Fibroblast of skin of scalp (primary cell): Measurements from ENCODE around the gene HNRNPC.

Source experiments
- DNase-seq: peaks from one replicate; pipeline ENCODE4 v3.0.0-alpha.2; 2013

The HNRNPC gene

DNA sequence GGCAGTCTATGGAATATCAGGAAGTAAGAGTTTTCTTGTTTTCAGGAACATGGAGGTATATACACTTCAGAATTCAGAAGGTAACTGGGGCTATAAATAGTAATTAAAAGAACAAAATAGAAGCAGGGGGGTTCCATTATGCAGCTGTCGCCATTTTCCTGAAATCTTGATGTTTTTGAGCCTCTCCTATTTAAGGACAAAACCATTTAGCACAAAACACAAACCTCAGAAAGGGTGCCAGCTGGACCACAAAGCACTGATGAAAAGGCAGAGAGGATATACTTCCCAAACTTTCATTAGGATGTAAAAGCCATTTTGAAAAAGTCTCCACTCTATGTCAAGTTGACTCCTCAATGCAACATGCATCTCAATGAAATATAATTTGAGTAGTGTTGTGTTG, 59.2 kb downstream of the HNRNPC start:
- no peak for DNase-seq

DNA sequence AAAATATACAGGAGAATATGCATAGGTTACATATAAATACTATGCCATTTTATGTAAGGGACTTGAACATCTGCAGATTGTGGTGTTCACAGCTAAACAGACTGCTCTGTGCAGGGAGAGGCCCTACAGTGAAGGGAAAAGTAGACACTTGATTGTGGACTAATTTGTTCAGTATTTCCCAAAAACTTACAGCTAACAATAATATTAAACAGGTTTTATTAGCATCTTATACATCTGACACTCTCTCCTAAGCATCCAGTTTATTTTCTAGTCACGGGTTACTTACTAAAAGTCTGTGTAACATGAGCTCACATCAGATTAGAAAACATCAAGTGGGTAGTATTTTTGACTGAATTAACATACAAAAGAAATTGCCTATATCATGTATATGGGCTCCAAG, 60.1 kb downstream of the HNRNPC start:
- no peak for DNase-seq

DNA sequence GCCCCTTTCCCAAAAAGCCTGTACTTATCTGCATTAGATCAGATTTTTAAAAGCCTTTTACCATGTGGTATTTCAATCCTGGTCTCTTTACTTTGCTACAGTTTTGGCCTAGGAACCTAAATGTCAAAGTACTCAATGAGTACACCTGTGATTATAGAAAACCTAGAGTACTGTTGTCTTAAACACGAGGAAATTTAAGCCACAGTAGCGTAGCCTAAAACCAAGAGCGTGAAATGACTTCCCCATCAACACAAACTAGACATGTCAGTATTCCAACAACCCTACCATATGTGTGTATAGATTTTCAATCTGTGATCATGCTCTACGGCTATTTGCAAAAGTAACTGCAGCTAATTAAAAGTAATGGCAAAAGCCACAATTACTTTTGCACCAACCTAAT, 60.7 kb downstream of the HNRNPC start:
- no peak for DNase-seq

DNA sequence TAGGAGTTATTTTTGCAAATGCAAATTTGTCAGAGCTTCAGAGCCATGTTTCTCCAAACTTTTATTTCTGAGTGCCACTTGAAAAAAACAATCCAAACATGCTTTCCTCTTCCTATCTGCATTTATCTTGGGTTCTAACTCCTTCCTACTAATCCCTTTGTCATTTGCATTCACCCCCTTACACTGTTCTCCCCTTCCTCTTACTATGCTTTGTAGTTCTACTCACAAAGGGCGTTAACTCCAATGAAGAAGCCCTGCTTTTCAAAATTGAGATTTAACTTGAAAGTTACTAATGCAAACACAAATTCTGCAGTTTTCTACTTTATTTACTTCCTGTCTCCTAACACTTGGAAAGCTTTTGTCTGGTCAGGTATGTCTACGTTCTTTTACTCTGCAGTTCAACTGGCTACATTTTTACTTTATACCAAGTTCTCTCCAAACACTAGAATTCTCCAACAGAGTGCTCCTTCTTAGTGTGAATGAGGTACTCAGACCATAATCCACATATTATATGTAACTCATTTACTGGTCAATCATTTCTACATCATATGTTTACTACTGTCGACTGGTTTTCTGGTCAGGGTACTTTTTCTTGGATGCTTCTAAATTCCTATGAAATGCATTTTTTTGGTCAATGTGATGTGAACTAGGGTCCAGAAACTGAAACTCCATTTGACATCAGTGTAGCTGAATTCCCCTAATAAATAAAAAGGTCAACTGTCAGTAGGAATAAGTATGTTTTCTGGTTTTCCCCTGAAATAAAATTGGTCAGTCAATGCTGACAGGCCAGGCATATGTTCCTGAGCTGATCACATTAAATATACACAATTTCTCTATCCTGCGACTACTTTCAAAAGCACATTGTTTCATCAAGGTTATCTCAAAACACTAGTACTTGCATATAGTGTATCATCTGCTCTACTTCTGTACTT, 62.2 kb downstream of the HNRNPC start:
- DNase-seq: no peak

DNA sequence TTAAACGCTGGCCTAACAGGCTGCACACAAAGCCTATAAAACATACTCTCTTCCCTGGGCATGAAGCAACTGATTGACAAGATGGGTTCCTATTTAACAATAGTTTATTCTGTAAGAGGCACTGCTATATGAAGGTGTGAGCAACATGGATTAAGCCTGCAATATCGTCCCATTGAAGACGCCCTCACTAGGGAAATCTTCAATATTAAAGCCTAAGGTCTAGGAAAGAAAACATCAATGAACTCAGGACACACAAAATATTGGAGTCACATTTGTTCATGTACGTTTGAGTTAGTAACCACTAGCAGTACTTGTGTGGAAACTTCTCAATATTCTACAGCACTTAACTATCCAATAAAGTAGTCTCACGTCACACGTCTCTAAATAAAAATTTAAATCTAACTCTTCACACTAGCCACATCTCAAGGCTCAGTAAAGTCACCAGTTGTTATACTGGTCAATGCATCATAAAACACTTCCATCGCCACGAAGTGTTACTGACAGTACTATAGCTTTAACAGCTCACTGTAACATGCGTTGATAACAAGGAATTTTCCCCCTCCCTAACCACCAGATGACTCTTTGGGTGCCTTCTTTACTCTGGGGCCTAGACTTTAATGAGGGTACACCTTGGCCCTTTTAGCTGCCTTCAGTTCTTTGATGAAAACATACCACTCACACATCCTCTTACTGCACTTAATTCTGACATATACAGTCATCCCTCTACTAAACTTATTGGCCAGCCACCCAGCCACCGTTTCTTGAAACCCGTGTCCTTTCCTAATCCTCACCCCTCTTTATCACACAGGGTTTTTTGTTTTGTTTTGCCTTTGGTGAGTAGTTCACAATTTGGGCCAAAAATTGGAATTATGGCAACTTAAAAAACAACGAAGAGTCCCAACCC, 63.3 kb downstream of the HNRNPC start:
- no peak for DNase-seq

DNA sequence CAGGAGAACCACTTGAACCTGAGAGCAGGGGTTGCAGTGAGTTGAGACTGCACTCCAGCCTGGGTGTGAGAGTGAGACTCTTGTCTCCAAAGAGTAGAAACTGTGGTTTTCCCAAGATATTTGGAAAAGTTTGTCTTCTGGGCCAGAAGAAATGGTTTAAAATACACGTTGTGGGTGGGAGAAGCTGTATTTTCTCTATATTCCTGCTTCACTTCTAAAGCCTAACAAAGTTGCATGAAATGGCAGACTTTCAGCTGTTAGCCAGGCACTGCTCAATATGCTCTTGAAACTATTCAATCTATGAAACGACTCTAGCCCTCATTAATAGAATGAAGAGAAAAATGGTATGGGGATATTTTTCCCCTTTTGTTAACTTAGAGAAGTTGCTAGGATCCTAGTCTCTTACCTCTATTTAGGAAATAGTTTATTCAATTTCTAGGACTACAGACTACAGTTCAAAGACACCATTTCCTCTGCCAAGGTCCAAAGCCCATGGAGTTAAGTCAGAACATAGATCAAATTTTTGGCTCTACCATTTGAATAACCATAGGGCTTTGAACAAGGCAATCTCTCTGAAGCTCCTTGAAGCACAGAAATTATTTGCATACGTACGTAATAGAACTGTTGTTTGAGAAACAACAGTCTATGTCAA, 64.1 kb downstream of the HNRNPC start:
- DNase-seq: no peak

DNA sequence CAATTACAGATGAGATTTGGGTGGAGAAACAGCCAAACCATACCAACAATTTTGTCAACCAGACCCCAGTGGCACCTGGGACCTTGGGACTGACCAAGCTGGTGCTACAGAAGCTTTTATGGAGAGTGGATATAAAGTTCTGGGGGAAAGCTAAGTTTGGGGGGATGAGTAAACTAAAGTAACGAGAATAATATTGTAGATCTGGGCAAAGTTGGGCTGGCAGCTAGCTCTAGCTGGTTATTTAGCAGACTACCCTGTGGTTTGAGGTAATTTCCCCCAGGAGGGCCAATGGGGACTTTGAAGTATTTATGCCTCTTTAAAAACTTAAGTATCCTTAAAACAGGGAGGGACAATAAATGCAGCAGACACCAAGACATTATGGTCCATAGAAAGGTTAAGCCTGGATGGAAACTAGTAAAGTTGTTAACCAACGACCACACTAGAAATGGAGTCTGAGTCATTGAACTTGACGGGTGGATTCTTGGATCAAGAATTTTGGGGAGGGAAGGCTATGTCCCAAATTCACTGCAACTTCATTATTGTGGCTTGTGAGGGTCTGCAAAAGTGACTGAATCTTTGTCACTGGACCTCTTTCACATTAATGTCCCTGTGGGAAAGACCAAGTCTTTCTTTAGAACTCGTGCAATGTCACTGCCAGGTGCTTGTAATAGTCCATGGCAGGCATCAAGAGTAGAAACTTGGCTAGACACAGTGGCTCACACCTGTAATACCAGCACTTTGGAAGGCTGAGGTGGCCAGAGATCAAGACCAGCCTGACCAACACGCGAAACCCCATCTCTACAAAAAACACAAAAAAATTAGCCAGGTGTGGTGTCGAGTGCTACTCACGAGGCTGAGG, 64.8 kb downstream of the HNRNPC start:
- no peak for DNase-seq

DNA sequence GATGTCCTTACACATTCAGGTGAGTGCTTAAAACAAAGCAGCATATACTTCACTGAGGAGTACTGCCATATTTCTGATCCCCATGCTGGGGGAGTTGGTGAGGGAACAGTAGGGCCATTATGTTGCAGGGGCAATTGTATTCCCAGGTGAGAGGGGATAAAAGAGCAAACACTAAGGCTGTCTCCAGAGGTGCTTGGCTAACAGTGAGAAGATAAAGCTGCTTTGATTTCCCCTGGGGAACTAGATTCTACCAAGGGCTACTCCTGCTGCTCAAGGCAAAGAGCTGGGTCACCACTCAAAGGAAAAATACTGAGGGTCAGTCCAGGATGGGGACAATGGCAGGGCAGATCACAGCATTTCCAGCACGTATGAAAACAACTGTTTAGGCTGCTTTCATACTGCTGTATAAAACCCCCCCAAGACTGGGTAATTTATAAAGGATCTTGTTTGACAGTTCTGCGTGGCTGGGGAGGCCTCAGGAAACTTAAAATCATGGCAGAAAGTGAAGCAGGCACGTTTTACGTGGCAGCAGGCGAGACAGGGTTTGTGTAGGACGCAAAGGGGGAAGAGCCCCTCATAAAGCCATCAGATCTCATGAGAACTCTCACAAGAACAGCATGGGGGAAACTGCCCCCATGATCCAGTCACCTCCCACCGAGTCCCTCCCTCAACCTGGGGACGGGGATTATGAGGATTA, 65.6 kb downstream of the HNRNPC start:
- DNase-seq: no peak

DNA sequence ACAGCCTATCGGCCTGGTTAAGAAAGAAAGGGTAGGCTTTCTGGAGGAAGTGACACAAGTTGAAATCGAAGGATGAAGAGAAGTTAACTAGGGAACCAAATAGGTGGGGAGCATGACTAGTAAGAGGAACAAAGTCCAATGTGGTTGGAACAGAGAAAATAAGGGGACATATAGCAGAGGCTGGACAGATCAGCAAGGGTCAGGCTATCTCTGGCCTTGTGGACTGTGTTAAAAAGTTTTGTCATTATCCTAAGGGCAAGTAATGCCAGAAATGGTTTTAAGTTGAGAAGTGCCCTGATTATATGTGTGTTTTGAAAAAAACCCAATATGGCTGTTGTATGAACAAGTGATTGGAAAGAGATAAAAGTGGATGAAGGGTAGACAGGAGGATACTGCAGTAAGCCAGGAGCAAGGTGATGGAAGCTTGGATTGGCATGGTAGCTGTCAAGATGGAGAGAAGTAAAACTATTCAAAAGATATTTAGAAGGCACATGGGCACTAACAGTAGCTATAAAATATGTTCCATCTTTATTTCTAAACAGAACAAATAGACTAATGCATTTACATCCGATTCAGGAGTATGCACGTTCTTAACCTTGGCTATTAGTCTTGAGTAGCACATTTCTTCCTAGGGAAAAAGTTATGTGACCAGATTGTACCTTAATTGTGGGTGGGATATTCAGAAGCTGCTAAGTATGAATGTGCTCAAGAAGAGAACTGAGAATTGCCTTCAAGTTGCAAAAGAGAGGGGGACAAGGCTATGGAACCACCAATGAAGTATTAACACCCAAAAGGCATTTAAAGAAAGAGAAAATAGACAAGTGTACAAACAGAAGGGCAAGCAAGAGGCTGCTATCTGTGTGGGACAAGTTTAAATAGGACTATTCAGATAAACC, 66.5 kb downstream of the HNRNPC start:
- no peak for DNase-seq

DNA sequence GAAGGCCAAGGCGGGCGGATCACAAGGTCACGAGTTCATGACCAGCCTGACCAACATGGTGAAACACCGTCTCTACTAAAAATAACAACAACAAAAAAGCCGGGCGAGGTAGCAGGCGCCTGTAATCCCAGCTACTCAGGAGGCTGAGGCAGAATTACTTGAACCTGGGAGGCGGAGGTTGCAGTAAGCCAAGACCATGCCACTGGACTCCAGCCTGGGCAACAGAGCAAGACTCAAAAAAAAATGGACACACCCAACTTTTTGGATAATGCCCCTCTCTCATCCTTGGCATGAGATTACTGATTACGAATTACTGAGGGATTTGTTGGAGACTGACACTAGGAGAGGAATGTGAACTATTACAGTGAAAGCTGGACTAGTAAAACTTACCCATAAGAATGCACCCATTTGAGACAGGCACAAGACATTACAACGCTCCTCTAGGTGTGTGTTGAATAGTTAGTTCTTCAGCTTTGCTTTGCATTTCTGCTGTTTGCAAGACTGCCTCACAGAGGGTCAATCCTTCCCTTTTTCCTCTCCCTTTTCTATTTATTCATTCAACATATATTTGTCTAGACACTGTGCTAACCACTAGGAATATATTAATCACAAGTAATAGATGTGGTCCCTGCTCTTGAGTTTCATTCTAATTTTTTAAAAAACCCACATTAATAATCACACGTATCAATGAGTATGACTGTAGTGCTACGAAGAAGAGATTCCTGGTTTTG, 67.3 kb downstream of the HNRNPC start:
- no peak for DNase-seq

DNA sequence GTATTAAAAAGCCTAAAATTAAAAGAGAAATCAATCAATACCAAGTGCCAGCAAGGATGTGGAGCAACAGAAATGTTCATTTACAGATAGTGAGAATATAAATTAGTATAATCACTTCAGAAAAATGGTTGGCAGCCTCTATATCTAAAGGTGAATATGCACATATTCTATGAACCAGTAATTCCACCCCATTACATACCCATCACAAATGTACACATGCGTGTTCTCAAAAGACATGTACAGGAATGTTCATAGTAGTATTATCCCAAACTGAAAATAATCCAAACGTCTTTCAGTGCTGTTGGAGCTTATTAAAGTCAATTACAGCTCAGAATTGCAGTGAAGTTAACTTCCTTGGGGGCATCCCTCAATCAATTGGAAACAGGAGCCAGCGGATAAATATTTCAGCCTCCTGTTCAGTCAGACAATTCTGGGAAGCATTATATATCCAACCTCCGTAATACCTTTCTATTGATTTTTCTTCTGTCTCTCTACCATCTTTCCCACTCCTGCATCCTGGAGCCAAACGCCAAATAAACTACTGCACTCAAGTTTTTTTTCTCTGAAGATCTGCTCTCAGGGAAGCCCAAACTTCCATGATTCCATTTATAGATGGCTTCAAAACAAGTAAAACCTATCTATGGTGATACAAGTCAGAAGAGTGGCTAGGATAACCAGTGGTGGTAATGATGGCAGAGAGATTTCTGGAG, 68.3 kb downstream of the HNRNPC start:
- no peak for DNase-seq

DNA sequence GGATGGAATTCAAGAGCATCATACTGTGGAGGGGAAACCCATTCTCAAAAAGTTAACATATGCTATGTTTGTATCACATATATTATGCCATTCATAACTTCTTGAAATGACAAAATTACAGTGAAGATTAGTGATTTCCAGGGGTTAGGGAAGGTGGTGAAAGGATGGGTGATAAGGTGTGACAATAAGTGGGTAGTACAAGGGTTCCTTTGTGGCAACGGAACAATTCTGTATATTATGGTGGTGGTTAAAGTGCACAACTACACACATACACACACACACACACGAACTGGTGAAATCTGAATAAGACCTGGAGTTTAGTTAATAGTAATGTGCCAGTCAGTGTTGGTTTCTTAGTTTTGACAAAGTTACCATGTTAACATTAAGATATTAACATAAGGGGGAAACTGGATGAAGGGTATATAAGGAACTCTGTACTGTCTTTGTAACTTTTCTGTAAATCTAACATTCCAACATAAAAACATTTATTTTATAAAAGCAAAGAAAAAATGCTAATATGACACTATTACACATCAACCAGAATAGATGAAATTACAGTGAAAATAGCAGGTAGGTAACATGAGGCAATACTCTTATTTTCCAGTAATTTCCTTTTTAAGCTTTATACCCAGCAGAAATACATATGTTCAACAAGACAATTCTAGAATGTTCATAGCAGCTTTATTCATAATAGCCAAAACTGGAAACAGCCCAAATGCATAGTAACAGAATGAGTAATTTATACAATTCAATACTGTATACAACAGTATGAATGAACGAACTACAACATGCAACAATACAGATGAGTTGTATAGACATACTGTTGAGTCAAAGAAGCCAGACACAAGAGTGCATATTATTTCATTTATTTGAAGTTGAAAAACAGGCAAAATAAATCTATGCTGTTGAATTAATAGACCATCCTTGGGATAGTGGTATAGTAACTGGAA, 69.4 kb downstream of the HNRNPC start:
- peak; percentile 58 for DNase-seq

DNA sequence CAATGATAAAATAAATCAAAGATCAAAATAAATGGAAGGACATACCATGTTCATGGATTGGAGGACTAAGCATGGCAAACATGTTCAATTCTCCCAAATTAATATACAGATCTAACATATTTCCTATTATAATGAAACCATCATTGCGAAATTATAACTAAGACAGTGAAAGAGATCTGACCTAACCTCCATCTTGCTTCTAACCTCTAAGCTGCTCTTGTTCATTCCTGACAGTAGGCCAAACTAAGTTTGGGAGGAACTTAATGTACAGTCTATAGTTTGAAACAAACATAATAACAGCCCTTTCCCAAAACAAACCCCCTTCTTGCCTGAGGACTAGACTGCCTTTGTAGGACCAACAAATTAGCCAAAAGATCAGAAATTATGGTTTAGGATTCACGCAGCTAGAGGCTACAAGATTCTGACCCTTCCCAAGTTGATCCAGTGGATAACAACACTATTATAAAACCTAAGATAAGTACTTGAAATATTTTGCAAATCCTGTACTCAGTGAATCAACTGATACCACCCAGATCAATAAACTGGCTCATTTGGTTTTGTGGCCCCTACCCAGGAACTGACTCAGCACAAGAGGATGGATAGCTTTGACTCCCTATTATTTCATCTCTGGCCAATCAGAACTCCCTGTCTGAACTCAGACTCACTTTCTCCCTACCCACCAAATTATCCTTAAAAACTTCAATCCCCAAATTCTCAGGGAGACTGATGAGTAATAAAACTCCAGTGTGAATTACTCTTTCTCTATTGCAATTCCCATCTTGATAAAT, 71.6 kb downstream of the HNRNPC start:
- DNase-seq: no peak

DNA sequence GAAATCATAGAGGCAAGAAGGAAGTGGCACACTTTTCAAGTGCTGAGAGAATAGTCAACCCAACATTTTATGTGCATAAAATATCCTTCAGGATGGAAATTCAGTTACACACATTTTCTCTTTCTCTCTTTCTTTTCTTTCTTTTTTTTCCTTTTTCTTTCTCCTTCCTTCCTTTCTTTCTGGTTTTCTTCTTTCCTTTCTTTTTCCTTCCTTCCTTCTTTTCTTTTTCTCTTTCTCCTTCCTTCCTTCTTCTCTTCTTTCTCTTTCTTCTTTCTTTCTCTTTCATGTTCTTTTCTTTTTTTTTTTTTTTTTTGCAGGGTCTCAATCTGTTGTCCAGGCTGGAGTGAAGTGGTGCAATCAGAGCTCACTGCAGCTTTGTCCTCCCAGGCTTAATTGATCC, 74.6 kb downstream of the HNRNPC start:
- DNase-seq: no peak

DNA sequence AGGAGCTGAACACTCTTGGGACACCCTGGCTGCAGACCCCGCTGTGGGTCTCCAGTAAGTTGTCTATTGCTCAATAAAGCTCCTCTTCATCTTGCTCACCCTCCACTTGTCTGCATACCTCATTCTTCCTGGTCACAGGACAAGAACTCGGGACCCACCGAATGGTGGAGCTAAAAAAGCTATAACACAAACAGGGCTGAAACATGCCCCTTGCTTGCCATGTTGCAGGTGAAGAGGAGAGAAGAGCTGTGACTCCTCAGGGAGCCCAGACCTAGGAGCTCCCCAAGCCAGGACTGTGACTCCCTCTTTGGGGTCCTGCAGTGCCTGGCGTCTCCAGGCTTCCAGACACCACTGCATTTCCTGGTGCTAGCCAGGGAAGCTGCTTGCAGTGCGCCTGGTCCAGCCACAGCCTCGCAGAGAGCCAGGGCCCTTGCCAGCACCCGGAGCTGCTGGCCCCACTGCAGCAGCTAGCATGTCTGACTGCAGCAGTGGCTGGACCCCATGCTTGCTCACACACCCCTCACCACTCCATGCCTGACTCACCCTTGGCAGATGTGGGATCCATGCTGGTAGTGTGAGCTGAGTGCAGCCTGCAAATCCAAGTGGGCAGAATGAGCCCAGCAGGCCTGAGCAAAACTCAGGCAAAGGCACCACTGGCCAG, 76.2 kb downstream of the HNRNPC start:
- no peak for DNase-seq

DNA sequence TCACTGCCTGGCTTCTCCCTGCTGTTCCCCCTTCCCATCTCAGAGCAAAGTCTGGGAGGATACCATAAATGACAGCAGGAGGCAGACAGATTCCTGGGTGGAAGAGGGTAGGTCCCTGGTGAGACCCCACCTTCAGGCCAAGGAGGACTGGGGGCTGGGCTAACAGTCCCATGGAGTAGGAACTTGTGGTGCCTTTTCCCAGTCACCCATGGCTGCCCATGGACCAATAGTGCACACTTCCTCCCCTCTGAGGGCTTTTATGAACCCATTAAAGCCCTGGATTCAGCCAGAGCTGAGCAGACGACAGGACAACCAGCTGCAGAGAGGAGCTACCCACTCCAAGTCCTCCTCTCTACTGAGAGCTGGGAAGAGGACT, 76.8 kb downstream of the HNRNPC start:
- DNase-seq: no peak
